Activated T-helper 1 cell treated with anti-CD3 and anti-CD28 coated beads, Interleukin-2, amount 50 U/mL, for 16 hours (primary cell): ENCODE results near the gene C5.
A peak's percentile ranks its signal among the peaks of the same experiment; 100 is the strongest.

Source experiments
- DNase-seq, 2 donors: peaks; one replicate each; pipeline ENCODE4 v3.0.0-alpha.2; 2020; ENCODE audit warnings: low read depth in 1 of 2, low spot score in 1 of 2

Gene C5

GRCh38 chr9:120913647-120914264 lies 136.3 kb downstream of the C5 start:
- DNase-seq: no peak

GRCh38 chr9:120912958-120913646 lies 137.0 kb downstream of the C5 start:
- no peak for DNase-seq

- DNase-seq: no peak
These were observed 138.7 kb downstream of the C5 start for GRCh38 chr9:120911295-120911837.

GRCh38 chr9:120910643-120911042 lies 139.4 kb downstream of the C5 start:
- no peak for DNase-seq

- peak in 1 of 2 donors; percentile 38 for DNase-seq
These were observed 140.2 kb downstream of the C5 start for GRCh38 chr9:120909904-120910303.

GRCh38 chr9:120905315-120906164 lies 144.5 kb downstream of the C5 start:
- DNase-seq: no peak

GRCh38 chr9:120904978-120905301 lies 145.1 kb downstream of the C5 start:
- no peak for DNase-seq

GRCh38 chr9:120904061-120904977 lies 145.8 kb downstream of the C5 start:
- DNase-seq: peak in 1 of 2 donors; percentile 30

GRCh38 chr9:120902569-120903535 lies 147.2 kb downstream of the C5 start:
- DNase-seq: no peak
